GM18520 (cell line): Measurements from ENCODE around the gene RGS7.
"Not testable (repeated sequence)": the region's sequence is repeated elsewhere in the genome, so short reads cannot be mapped to it uniquely, and the experiment has no call there.

Experiments used
- ATAC-seq: cut with Tn5 transposase; IDR thresholded peaks from one replicate; pipeline ENCODE4 v1.9.1; 2021; ENCODE audit not compliant: unreplicated experiment

RGS7 gene

GRCh38 chr1:240941701-240942370, 415.2 kb downstream of the RGS7 start:
- no peak for ATAC-seq

- ATAC-seq: no peak
Observed at GRCh38 chr1:240936911-240937668, 419.9 kb downstream of the RGS7 start.

- ATAC-seq: no peak
Observed at GRCh38 chr1:240935920-240936319, 421.1 kb downstream of the RGS7 start.

- ATAC-seq: no peak
Observed at GRCh38 chr1:240931031-240931430, 426.0 kb downstream of the RGS7 start.

- ATAC-seq: no peak
Observed at GRCh38 chr1:240928265-240928664, 428.7 kb downstream of the RGS7 start.

- ATAC-seq: no peak
Observed at GRCh38 chr1:240927821-240928220, 429.2 kb downstream of the RGS7 start.

GRCh38 chr1:240925273-240925672, 431.7 kb downstream of the RGS7 start:
- no peak for ATAC-seq

- ATAC-seq: no peak
Observed at GRCh38 chr1:240917976-240918375, 439.0 kb downstream of the RGS7 start.

GRCh38 chr1:240914506-240914905, 442.5 kb downstream of the RGS7 start:
- no peak for ATAC-seq

GRCh38 chr1:240912821-240913220, 444.2 kb downstream of the RGS7 start:
- ATAC-seq: no peak

- ATAC-seq: no peak
Observed at GRCh38 chr1:240909701-240910457, 447.1 kb downstream of the RGS7 start.

GRCh38 chr1:240906477-240906876, 450.5 kb downstream of the RGS7 start:
- no peak for ATAC-seq

GRCh38 chr1:240905225-240905765, 451.7 kb downstream of the RGS7 start:
- ATAC-seq: no peak

GRCh38 chr1:240895424-240895823, 461.6 kb downstream of the RGS7 start:
- not testable (repeated sequence) for ATAC-seq

GRCh38 chr1:240888787-240889048, 468.3 kb downstream of the RGS7 start:
- no peak for ATAC-seq

- ATAC-seq: no peak
Observed at GRCh38 chr1:240888039-240888786, 468.8 kb downstream of the RGS7 start.

GRCh38 chr1:240883490-240883889, 473.5 kb downstream of the RGS7 start:
- ATAC-seq: no peak

GRCh38 chr1:240882656-240883308, 474.2 kb downstream of the RGS7 start:
- not testable (repeated sequence) for ATAC-seq

GRCh38 chr1:240878631-240879030, 478.4 kb downstream of the RGS7 start:
- no peak for ATAC-seq

GRCh38 chr1:240877605-240878004, 479.4 kb downstream of the RGS7 start:
- no peak for ATAC-seq

- no peak for ATAC-seq
Observed at GRCh38 chr1:240876071-240876470, 480.9 kb downstream of the RGS7 start.
